ENCODE results near the gene GLG1.

GRCh38 chr16:74469946-74470478, 136.9 kb downstream of the GLG1 start:
- TF ChIP-seq EP300 (conservative IDR thresholded peaks at IDR 0.05; ENCODE audit: poor library complexity, severe bottlenecking) (no peak), CTCF (IDR thresholded peaks at IDR 0.05; ENCODE audit: poor library complexity, severe bottlenecking) (no peak), EZH2 (IDR thresholded peaks at IDR 0.05; ENCODE audit: borderline replicate concordance, insufficient read depth, low read length, poor library complexity, severe bottlenecking) (no peak), TAF1 (IDR thresholded peaks at IDR 0.05; ENCODE audit: low read depth) (no peak)

Measured in neural cell (in vitro differentiated cells).